ENCODE results near the gene STOX1.
"Not testable (repeated sequence)": the region's sequence is repeated elsewhere in the genome, so short reads cannot be mapped to it uniquely, and the experiment has no call there.

Gene STOX1

DNA sequence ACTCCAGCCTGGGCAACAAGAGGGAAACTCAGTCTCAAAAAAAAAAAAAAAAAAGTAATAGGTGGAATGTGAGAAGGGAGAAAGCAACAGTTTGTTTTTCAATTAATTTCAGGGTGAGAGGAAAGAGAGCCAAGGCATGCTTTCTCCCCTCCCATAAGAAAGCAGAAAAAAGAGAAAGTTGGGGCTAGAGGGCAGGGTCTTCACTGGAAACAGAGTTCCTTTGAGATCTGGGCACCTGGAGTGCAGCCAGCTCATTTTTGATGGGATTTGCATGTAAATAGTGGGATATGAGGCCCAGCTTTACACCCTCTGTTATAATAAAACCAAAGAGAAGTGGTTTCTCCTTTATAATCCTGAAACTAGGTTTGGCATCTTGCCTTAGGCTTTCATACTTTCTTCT is 13.8 kb upstream of the STOX1 start:
- TF ChIP-seq, protein P1, sequence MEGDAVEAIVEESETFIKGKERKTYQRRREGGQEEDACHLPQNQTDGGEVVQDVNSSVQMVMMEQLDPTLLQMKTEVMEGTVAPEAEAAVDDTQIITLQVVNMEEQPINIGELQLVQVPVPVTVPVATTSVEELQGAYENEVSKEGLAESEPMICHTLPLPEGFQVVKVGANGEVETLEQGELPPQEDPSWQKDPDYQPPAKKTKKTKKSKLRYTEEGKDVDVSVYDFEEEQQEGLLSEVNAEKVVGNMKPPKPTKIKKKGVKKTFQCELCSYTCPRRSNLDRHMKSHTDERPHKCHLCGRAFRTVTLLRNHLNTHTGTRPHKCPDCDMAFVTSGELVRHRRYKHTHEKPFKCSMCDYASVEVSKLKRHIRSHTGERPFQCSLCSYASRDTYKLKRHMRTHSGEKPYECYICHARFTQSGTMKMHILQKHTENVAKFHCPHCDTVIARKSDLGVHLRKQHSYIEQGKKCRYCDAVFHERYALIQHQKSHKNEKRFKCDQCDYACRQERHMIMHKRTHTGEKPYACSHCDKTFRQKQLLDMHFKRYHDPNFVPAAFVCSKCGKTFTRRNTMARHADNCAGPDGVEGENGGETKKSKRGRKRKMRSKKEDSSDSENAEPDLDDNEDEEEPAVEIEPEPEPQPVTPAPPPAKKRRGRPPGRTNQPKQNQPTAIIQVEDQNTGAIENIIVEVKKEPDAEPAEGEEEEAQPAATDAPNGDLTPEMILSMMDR (IDR thresholded peaks at IDR 0.05; ENCODE audit: borderline replicate concordance, insufficient read depth, low read depth, low read length), result no peak
- H3K4me3 ChIP-seq (ENCODE audit: low read depth, low read length), result no peak overlapping the region

DNA sequence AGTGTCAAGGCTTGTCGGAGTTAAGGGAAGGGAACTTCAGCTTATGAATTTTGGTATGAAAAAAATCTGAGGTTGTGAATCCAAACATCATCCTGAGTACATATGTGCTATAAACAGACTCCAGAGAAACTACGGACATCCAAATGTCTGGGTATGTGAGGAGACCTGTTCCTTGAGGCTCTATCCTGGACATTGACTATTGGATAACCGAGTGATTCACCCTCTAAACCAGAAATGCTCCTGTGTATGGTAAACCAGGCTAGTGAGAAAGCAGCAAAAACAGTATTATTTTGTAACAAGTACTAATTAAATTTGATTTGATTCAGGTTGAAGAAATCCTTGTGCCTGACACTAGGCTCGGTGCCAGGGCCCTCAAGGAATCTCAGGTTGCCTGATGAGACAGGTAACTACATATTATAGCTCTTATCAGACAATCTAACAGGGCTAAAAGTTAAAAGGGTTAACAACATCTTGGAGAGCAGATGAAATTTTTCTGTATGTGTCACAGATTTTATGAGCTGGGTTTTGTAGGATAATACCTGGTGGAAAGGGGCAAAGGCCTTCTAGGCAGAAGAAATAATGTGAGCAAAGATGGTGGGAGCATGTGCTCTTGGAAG is 10.4 kb upstream of the STOX1 start:
- H3K4me3 ChIP-seq (ENCODE audit: low read depth, low read length), result no peak overlapping the region
- TF ChIP-seq, protein P1 (IDR thresholded peaks at IDR 0.05; ENCODE audit: borderline replicate concordance, insufficient read depth, low read depth, low read length), result no peak

DNA sequence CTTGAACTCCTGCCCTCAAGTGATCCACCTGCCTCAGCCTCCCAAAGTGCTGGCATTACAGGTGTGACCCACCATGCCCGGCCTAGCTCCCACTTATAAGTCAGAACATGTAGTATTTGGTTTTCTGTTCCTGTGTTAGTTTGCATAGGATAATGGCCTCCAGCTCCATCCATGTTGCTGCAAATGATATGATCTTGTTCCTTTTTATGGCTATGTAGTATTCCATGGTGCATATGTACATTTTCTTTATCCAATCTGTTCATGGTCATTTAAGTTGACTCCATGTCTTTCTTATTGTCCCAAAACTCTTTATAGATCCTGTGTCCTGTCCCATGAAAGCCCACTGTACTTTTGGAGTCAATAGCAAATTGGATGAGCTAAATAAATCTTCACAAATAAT is 7.0 kb upstream of the STOX1 start:
- H3K4me3 ChIP-seq (ENCODE audit: low read depth, low read length), result not testable (repeated sequence)

DNA sequence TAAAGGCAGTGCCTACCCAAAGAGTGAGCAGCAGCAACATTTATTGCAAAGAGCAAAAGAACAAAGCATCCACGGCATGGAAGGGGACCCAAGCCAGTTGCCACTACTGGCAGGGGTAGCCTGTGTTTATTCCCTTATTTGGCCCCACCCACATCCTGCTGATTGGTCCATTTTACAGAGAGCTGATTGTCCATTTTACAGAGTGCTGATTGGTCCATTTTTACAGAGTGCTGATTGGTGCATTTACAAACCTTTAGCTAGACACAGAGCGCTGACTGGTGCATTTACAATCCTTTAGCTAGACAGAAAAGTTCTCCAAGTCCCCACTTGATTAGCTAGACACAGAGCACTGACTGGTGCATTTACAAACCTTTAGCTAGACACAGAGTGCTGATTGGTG is 4.7 kb upstream of the STOX1 start:
- not testable (repeated sequence) for H3K4me3 ChIP-seq (ENCODE audit: low read depth, low read length)

DNA sequence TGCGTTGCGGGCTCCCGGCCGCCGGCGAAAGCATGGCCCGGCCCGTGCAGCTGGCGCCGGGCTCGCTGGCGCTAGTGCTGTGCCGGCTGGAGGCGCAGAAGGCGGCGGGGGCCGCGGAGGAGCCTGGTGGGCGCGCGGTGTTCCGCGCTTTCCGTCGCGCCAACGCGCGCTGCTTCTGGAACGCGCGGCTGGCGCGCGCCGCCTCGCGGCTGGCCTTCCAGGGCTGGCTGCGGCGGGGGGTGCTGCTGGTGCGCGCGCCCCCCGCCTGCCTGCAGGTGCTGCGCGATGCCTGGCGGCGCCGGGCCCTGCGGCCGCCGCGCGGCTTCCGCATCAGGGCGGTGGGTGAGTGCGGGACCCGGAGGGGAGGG is 245 bp downstream of the STOX1 start:
- H3K4me3 ChIP-seq (ENCODE audit: low read depth, low read length), result peak overlapping the region; percentile 73

DNA sequence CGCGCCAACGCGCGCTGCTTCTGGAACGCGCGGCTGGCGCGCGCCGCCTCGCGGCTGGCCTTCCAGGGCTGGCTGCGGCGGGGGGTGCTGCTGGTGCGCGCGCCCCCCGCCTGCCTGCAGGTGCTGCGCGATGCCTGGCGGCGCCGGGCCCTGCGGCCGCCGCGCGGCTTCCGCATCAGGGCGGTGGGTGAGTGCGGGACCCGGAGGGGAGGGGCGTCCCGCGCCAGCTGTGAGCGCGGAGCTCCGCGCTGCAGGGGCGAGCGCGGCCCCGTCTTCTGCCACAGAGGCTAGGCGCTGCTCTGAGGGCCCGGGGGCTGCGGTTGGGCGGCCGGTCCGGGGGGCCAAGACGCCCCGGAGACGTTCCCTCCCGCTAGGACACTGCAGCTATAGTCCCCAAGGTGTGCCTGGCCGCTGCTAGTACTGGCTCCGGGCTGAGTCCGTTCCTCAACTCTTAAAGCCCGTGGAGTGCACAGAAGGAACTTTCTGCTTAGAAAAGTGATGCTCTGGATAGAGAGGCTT is 811 bp downstream of the STOX1 start:
- H3K4me3 ChIP-seq (ENCODE audit: low read depth, low read length), result peak overlapping the region; percentile 58

DNA sequence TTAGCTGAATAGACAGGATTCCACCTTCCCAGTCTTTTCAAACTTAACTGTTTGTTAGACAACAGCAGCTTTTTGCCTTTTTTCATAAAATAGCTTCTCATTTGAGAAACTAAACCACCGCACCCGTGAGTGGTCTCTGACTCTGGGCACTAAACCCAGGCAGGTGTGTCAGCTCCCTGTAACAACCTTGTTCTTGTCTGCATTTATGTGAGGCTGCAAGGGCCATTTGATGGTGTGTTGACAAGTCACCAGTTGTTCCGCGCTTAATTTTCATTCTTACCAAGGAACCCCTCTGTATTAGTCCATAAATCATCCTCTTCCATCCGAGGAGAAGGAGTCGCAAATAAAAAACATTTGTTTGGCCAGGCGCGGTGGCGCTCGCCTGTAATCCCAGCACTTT is 1.5 kb downstream of the STOX1 start:
- no peak overlapping the region for H3K4me3 ChIP-seq (ENCODE audit: low read depth, low read length)
- TF ChIP-seq, protein P1 (IDR thresholded peaks at IDR 0.05; ENCODE audit: borderline replicate concordance, insufficient read depth, low read depth, low read length), result no peak

DNA sequence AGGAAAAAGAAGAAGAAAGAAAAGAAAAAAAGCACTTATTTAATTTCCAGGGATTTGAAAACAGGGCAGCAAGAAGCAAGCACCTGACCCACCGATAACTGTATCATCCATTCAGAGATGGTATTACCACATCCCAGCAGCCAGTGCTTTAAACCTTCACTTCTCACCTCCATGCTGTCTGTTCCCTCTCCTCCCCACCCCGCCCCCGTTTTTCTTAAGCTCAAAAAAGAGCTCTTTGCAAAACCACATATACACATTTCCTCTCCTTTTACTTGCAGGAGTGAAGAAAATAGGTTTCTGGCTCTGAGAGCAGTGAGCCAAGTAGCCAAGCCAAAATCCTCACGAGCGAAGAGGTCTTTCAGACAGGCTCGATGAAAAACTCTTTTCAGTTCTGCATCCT is 2.2 kb downstream of the STOX1 start:
- TF ChIP-seq, protein P1 (IDR thresholded peaks at IDR 0.05; ENCODE audit: borderline replicate concordance, insufficient read depth, low read depth, low read length), result no peak
- no peak overlapping the region for H3K4me3 ChIP-seq (ENCODE audit: low read depth, low read length)

DNA sequence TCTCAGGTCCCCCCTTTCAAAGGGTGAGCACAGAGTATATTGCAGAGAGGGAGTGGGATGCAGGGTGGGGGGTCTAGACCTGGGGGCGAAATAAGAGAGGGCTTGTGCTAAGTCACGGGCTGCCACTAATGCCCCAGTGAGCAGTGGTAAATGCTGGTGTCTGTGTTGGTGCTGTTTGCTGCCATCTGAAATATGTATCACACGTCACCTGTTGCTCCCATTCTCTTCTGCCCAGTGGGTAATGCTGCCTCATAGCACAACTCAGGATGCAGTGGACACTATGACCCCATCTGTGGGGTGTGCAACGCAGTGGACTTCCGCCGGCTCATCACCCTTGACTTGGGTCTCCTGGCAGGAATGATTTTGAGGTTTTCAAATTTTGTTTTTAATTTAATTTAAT is 2.6 kb downstream of the STOX1 start:
- TF ChIP-seq, protein P1 (IDR thresholded peaks at IDR 0.05; ENCODE audit: borderline replicate concordance, insufficient read depth, low read depth, low read length), result no peak
- no peak overlapping the region for H3K4me3 ChIP-seq (ENCODE audit: low read depth, low read length)

Data from GM12875 (cell line).